Measurements from ENCODE around the gene SPTLC3. TPM values are rescaled to one million over a fixed set of nuclear protein-coding genes. Genes with fewer than 3 reads are reported as not detected.

Gene SPTLC3
- total RNA-seq, 2 experiments from 2014 or later, result 0.16 to 1.2 TPM

DNA sequence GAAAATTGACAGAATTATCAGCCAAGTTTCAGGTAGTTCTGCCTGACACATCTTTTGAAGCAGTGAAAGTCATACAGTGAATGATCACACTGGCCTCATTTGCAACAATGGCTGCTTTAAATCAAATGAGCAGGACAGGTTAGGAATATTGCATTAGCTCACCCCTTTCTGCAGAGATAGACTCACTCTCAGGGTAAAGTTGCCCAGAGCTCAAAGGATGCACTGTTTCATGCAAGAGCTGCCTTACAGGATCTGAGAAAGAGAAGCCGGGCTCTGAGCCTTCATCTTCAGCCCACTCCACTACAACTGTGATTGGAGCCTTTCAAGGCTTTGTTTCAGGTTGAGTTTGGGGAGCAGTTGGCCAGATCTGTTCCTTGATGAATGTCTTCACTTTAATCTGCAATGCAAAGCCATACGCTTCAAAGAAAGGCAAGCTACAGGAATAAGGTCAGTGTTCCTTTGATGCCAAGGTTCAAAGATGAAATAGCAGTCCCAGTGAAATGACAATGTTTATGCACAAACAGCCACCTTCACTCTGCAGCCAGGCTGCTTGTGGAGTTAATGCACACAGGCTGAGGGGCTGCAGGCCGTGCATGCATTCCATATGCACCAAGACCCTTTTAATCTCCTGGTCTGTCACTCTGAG is 121.4 kb downstream of the SPTLC3 start:
- DNase-seq (no peak), ATAC-seq (no peak)
- peaks cover 1% of the 10 kb centered on the region for H3K9me3 Mint-ChIP-seq (ENCODE audit: low read depth)
- no peak overlapping the region for H3K27ac Mint-ChIP-seq
- H3K4me1 Mint-ChIP-seq, result no peaks in the 10 kb centered on the region
- no peaks in the 10 kb centered on the region for H3K36me3 Mint-ChIP-seq
- peaks cover 17% of the 10 kb centered on the region for H3K27me3 Mint-ChIP-seq
- CTCF ChIA-PET, result interaction anchor here (0.6 to 1.0 kb wide), 2 partner anchors 11 to 173 kb away, joined by 3 read pairs; no protein-coding TSS in a partner anchor
- no peak overlapping the region for H3K4me3 Mint-ChIP-seq

DNA sequence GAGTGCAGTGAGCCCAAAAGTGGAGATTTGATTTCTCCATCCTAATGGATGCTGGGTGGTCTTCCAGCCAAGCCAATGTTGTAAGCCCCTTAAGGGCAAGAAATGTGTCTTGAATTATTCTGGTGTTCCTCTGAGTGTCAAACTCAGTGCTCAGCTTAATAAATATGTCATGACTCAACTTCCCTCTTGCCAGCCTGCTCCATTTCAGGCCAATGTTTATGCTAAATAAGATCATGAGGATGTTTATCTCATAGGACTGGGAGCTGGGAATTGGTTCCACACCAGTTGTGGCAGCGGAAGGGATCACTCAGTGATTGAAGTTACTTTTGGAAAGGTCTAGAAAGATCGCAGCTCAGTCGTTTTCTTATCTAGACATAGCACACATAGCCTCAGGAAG is 121.9 kb downstream of the SPTLC3 start:
- ATAC-seq (no peak), DNase-seq (no peak)
- CTCF ChIA-PET, result interaction anchor here (1.0 kb wide), 1 partner anchor 11 kb away, joined by 3 read pairs; no protein-coding TSS in a partner anchor
- H3K27me3 Mint-ChIP-seq, result peaks cover 17% of the 10 kb centered on the region
- H3K4me3 Mint-ChIP-seq, result no peak overlapping the region
- no peaks in the 10 kb centered on the region for H3K36me3 Mint-ChIP-seq
- peaks cover 1% of the 10 kb centered on the region for H3K9me3 Mint-ChIP-seq (ENCODE audit: low read depth)
- H3K27ac Mint-ChIP-seq, result no peak overlapping the region
- no peaks in the 10 kb centered on the region for H3K4me1 Mint-ChIP-seq

DNA sequence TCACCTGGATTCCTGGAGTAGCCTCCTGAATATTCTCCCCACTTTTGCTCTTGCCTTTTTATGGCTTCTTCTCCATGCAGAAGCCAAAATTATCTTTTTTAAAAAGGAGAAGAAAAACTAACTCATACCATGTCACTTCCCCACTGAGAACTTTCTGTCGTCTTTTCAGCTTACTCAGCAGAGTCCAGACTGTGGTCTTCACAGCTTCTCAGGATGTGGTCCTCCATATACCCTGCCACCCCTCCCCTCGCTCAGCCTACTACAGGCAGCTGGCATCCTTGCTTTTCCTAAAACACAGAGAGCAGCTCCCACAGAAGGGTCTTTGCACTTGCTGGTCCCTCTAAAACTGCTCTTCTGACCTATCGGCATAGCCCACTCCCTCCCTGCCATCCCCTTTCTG is 122.9 kb downstream of the SPTLC3 start:
- Mint-ChIP-seq H3K4me1 (no peaks in the 10 kb centered on the region), H3K27ac (no peak overlapping the region), H3K9me3 (ENCODE audit: low read depth) (peaks cover 1% of the 10 kb centered on the region), H3K36me3 (no peaks in the 10 kb centered on the region), H3K27me3 (peaks cover 17% of the 10 kb centered on the region), H3K4me3 (no peak overlapping the region)
- DNase-seq (no peak), ATAC-seq (no peak)
- CTCF ChIA-PET, result no interaction called here

DNA sequence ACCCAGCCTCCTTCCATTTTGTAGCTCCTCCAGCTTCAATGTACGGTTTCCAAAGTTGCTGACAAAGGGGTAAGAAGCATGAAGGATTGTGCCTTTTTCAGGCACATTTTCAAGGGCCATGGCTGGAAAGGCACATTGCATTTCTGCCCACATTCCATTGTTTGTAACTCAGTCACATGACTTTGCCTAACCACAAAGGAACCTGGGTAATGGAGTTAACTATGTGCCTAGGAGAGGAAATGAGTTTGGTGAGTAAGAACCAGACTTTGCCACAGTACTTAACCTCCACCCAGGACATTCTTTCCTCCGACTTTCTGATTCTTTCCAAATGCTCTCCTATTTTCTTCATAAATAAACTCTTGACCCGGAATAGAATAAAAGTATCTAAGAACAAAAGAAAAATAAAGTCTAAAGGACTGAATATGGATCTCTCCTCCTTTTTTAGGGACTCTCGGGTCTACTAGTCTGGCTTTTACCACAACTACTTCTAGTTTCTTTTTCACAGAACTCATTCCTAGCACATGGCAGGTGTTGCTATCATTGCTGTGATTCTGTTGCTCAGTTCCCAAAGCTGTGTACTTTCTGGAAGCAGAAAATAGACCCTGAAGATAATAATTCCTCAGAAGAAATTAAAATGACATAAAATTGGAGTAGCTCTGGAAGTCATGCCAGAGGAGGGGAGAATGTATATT is 130.8 kb downstream of the SPTLC3 start:
- CTCF ChIA-PET, result no interaction called here
- H3K27me3 Mint-ChIP-seq, result peaks cover 5% of the 10 kb centered on the region
- no peaks in the 10 kb centered on the region for H3K36me3 Mint-ChIP-seq
- no peaks in the 10 kb centered on the region for H3K9me3 Mint-ChIP-seq (ENCODE audit: low read depth)
- peaks cover 9% of the 10 kb centered on the region for H3K4me1 Mint-ChIP-seq
- H3K4me3 Mint-ChIP-seq, result no peak overlapping the region
- DNase-seq, result no peak
- ATAC-seq, result no peak
- no peak overlapping the region for H3K27ac Mint-ChIP-seq

DNA sequence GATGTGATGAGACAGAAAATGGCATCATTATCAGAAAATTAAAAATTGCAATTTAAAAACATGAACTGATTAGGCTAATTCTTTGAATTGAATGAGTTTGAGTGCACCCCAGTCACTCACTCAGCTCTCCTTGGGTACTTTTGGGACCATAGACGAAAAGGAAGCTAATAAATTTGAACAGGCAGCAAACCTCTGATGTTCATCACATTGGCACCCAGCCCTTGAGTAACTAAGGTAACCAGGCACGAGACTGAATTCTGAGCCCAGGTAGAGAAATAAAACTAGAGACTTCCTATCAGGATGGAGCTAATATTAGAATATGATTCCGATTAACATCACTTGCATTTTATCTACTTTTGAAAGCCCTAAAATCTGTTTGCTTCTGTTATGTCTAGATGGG is 131.4 kb downstream of the SPTLC3 start:
- H3K27ac Mint-ChIP-seq, result no peak overlapping the region
- CTCF ChIA-PET, result no interaction called here
- H3K27me3 Mint-ChIP-seq, result peaks cover 6% of the 10 kb centered on the region
- H3K36me3 Mint-ChIP-seq, result no peaks in the 10 kb centered on the region
- no peaks in the 10 kb centered on the region for H3K9me3 Mint-ChIP-seq (ENCODE audit: low read depth)
- peaks cover 9% of the 10 kb centered on the region for H3K4me1 Mint-ChIP-seq
- DNase-seq (no peak), ATAC-seq (no peak)
- H3K4me3 Mint-ChIP-seq, result no peak overlapping the region

DNA sequence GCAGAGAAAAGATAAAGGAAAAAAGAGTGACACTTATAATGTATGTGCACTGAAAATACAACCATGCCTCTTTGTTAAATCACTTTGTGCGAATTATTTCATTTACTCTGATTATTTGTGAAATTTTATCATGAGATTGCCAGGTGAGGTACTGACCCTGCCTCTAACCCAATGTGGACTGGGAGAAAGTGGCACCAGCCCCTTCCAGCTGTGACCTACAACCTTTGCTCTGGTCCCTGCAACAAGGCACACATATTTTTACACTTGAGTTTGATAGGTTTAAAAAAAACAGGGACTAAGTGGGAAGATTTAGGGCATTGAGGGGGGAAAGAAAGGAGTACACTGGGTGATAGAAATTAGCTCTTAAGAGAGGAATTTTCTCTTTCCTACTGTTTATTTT is 132.0 kb downstream of the SPTLC3 start:
- Mint-ChIP-seq H3K4me1 (peaks cover 9% of the 10 kb centered on the region), H3K9me3 (ENCODE audit: low read depth) (no peaks in the 10 kb centered on the region), H3K4me3 (no peak overlapping the region), H3K27ac (no peak overlapping the region), H3K27me3 (peaks cover 10% of the 10 kb centered on the region), H3K36me3 (no peaks in the 10 kb centered on the region)
- CTCF ChIA-PET, result no interaction called here
- DNase-seq (no peak), ATAC-seq (no peak)

DNA sequence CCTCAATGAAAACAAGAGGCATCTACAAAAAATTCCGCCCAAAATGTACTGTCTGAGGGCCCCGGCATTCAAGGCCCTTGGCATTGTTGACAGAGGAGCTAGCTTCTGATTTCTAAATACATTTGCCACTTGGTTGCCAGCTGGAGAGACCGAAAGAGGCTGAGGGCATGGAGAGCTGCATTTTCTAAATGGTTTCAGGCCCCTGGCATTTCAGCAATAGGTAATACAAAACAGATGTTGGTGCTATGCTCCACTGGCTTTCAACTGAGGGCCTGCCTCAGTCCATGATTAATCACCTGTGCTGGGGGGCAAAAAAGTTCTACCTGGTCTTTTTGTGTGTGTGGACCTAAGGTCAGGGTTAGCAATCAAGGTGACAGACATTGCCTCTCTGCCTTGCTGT is 132.8 kb downstream of the SPTLC3 start:
- H3K27me3 Mint-ChIP-seq, result peaks cover 10% of the 10 kb centered on the region
- no peak for ATAC-seq
- CTCF ChIA-PET, result no interaction called here
- peaks cover 9% of the 10 kb centered on the region for H3K4me1 Mint-ChIP-seq
- no peak overlapping the region for H3K27ac Mint-ChIP-seq
- no peak for DNase-seq
- no peak overlapping the region for H3K4me3 Mint-ChIP-seq
- H3K9me3 Mint-ChIP-seq (ENCODE audit: low read depth), result no peaks in the 10 kb centered on the region
- H3K36me3 Mint-ChIP-seq, result no peaks in the 10 kb centered on the region

DNA sequence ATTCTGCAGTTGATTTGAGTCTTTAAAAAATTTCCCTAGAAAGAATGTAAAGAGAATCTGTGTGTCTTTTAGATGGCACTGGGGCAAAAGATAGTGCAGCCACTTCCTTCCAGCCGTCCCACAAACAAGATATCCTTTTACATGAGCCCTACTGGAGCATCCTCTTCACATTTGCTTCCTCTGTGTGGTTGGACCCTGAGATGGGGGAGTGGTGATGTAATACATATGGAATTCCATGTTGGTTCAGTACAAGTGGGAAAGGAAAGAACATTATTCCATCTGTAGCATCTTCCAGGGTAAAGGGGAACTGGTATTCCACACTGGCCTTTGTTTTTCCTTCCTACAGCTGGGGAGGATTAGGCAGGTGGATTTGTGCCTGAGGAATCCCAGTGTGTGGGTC is 133.4 kb downstream of the SPTLC3 start:
- Mint-ChIP-seq H3K27ac (no peak overlapping the region), H3K36me3 (no peaks in the 10 kb centered on the region), H3K4me3 (no peak overlapping the region), H3K27me3 (peaks cover 16% of the 10 kb centered on the region), H3K9me3 (ENCODE audit: low read depth) (no peaks in the 10 kb centered on the region), H3K4me1 (peaks cover 9% of the 10 kb centered on the region)
- DNase-seq (no peak), ATAC-seq (no peak)
- CTCF ChIA-PET, result interaction anchor here (0.9 kb wide), 1 partner anchor 23 kb away, joined by 3 read pairs; no protein-coding TSS in a partner anchor

DNA sequence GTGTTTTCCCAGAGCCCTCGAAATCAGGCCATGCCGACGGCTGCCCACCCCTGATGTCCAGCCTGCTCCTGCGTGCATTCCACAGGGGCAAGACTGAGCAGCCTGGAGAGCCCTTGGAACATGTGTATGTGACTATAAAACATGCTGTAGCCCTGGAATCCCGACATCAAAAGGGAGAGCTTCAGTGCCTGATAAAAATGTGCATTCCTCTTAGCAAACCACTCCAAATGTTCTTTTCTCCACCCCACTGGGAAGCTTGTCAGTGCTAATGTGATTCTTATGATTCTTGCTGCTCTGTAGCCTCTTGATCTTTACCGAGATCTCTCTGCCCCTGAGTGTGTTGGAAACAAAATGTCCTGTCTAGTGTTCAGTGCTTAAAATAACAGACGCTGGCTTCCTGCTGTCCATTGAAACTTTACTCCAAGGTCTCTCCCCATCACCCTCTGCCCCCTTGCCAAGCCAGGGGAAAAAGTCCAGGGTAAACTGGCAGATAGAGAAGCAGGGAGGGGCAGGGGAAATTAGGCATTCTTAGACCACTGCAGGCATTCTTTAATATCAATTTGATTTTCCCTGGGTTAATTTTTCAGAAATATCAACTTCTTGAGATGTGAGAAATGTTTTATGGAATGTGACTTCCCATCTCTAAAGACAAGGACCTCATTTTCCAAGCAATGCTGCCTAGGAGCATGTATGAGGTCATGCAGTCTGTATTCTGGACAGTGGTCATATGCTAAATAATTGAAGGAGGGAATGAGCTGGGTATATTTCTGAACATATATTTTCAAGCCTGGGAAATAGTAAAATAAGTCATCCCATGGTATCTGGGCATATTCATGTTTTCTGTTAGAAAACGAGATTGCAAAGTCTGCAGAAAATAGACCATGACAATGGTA is 138.5 kb downstream of the SPTLC3 start:
- CTCF ChIA-PET, result no interaction called here
- DNase-seq (no peak), ATAC-seq (no peak)
- H3K9me3 Mint-ChIP-seq (ENCODE audit: low read depth), result no peaks in the 10 kb centered on the region
- H3K27me3 Mint-ChIP-seq, result peaks cover 26% of the 10 kb centered on the region
- H3K4me1 Mint-ChIP-seq, result no peaks in the 10 kb centered on the region
- H3K4me3 Mint-ChIP-seq, result no peak overlapping the region
- no peaks in the 10 kb centered on the region for H3K36me3 Mint-ChIP-seq
- no peak overlapping the region for H3K27ac Mint-ChIP-seq

DNA sequence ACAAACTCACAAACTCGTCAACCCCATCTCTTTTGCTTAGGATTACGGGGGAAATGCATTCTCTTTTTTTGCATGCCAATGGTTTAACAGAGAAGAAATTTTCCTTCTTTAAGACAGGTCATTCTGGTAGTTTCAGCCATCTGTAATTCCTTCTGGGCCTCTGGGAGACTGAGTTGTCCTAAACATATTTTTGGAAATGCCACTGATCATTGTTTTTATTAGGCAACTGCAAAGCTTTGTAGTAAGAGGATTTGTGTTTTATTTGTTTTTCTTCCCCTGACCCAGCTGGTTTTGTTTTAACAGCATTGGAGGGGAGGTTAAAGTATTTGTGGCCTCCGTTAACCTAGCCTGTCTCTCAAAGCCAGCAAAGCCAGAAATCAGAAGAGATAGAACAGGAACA is 139.2 kb downstream of the SPTLC3 start:
- Mint-ChIP-seq H3K36me3 (no peaks in the 10 kb centered on the region), H3K9me3 (ENCODE audit: low read depth) (no peaks in the 10 kb centered on the region), H3K27me3 (peaks cover 26% of the 10 kb centered on the region), H3K4me3 (no peak overlapping the region), H3K27ac (no peak overlapping the region), H3K4me1 (no peaks in the 10 kb centered on the region)
- DNase-seq (no peak), ATAC-seq (no peak)
- CTCF ChIA-PET, result no interaction called here

DNA sequence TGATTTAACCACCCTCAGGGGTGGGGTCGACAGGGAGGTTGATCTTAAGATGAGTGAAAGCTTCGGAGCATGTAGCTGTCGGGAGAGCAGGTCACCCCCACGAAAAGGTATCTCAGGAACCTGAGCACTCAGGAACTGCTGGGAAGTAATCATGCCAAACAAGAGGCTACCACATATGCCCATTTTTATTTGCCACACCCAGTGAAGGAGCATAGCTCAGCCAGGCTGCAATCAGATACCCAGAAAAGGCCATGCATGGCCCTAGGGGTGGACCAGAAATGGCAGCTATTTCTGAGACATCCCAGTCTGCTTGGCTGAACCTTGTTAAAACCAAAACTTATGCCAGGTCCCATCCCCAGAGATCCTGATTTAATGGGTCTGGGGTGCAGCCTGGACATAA is 139.6 kb downstream of the SPTLC3 start:
- H3K36me3 Mint-ChIP-seq, result no peaks in the 10 kb centered on the region

DNA sequence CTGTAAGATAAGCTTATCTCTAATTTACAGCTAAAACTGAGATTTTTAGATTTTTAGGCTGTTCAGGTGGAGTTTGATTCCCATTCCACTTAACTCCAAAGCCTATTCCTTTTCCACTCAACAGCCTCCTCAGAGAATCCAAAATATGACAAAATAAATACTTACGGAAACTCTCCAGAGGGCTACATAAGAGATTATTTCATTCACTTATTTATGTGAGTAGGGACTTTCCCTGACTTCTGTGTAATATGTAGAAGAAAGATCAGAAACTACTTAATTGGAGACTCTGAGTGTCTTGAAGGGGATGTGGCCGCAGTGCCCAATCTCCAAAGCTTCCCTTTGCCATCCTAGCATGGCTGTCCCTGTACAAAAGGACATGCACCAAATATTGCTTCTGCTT is 140.2 kb downstream of the SPTLC3 start:
- DNase-seq, result no peak
- no peaks in the 10 kb centered on the region for H3K36me3 Mint-ChIP-seq
- no peak for ATAC-seq
- CTCF ChIA-PET, result no interaction called here
- H3K27me3 Mint-ChIP-seq, result peaks cover 26% of the 10 kb centered on the region
- no peak overlapping the region for H3K27ac Mint-ChIP-seq
- H3K4me1 Mint-ChIP-seq, result no peaks in the 10 kb centered on the region
- H3K9me3 Mint-ChIP-seq (ENCODE audit: low read depth), result no peaks in the 10 kb centered on the region
- no peak overlapping the region for H3K4me3 Mint-ChIP-seq

More for the DNA sequence above, 139.6 kb downstream of the SPTLC3 start:
- Mint-ChIP-seq H3K4me3 (no peak overlapping the region), H3K27ac (no peak overlapping the region), H3K27me3 (peaks cover 26% of the 10 kb centered on the region), H3K4me1 (no peaks in the 10 kb centered on the region), H3K9me3 (ENCODE audit: low read depth) (no peaks in the 10 kb centered on the region)
- CTCF ChIA-PET, result no interaction called here
- DNase-seq (no peak), ATAC-seq (no peak)

DNA sequence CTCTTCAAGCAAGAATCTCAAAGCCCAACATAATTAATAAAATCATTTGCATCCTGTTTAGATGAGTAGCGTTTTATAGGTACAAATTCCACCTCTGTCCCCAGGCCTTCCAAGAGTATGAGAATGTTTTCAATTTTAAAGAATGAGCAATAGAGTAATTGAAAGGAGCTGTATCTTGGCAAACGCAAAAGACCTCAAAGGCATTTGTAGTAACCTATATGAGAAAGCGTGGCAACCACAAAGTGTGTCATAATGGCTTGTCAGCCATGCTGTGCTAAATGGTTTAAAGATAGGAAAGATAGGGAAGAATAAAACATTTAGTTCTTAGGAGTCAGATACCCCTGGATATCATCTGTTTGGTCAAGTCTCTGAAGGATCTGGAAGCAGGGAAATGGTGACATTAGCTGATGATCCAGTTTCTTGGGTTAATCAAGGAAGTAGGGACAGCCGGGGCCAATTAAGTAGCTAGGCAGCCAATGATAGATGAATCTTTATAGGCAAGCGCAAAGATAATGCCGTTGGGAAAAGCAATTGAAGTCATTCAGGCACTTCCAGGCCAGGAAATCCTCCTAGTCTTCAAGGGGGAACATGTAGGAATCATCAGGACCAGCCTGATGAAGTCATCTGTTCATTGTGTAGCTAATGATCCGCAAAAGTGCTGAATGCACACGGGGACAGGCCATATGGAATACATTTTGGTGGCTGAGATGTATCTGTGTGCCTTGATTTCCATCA is 140.8 kb downstream of the SPTLC3 start:
- H3K36me3 Mint-ChIP-seq, result no peaks in the 10 kb centered on the region
- no peak overlapping the region for H3K4me3 Mint-ChIP-seq
- no peaks in the 10 kb centered on the region for H3K4me1 Mint-ChIP-seq
- CTCF ChIA-PET, result no interaction called here
- no peaks in the 10 kb centered on the region for H3K9me3 Mint-ChIP-seq (ENCODE audit: low read depth)
- DNase-seq (no peak), ATAC-seq (no peak)
- H3K27me3 Mint-ChIP-seq, result peaks cover 26% of the 10 kb centered on the region
- H3K27ac Mint-ChIP-seq, result no peak overlapping the region

All from activated CD8-positive, alpha-beta memory T cell treated with anti-CD3 and anti-CD28 coated beads, Interleukin-2, amount 10 ng/mL, durations not matched to agents 7 days and 5 days (primary cell).